Gastroesophageal sphincter (tissue), 3 donors: ENCODE data around the gene TRPC3.

Source experiments
- CTCF ChIP-seq, 4 experiments: fragments of 200-600 bp in 2 of 4; fragments of 450-650 bp in 2 of 4; sonication (generic) in 1 of 4; IDR thresholded peaks; one replicate each; pipeline ENCODE4 v1.5.1; 2017 to 2019; ENCODE audit warnings: antibody characterized with exemption in 4 of 4, mild to moderate bottlenecking in 2 of 4, moderate library complexity in 2 of 4
- POLR2A ChIP-seq, 2 donors: fragments of 450-650 bp; IDR thresholded peaks; one replicate each; pipeline ENCODE4 v1.6.1; 2017; ENCODE audit warnings: antibody characterized with exemption in 2 of 2, mild to moderate bottlenecking in 2 of 2, moderate library complexity in 1 of 2

DNA sequence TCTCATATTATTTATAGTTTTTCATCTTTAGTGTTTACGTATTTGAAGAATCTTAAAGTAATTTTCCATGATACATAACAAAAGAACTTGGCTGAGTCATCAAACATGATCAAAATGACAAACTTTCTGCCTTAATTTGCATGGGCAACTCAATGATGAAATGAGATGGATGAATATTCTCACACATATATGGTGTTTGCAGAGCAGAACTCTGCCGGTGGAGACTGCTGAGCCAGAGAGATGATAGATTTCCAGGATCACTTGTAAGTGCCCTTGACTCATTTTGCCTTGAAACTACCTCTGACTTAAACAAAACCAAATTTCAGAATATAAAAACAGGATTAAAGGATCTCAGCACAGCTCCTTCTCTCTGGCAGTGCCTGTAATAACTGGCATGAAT, 38.2 kb downstream of the TRPC3 start:
- TF ChIP-seq POLR2A (IDR thresholded peaks at IDR 0.05) (no peak), CTCF (IDR thresholded peaks at IDR 0.05) (no peak)
